Activated B cell treated with CpG ODN at 0.5 μM for 24 hours (primary cell): ENCODE results near the gene SH3GLB2. TPM values are rescaled to one million over a fixed set of nuclear protein-coding genes. Genes with fewer than 3 reads are reported as not detected.
"Not testable (repeated sequence)": the region's sequence is repeated elsewhere in the genome, so short reads cannot be mapped to it uniquely, and the experiment has no call there.

ENCODE experiments used
- ATAC-seq: fragments of 200-7000 bp; cut with Tn5 transposase; one replicate; pipeline ENCODE4 v1.10.0; 2021; ENCODE audit warnings: low read depth, mild to moderate bottlenecking, moderate library complexity
- CTCF ChIA-PET: fragments of 350-600 bp; sonication (Branson Sonifier 250); formaldehyde crosslinking; loops from one replicate; lab custom pipeline; 2021; ENCODE audit warnings: antibody characterized with exemption; lab: Charles Lee
- POLR2A ChIA-PET: fragments of 350-600 bp; sonication (Branson Sonifier 250); formaldehyde crosslinking; loops from one replicate; lab custom pipeline; 2021; ENCODE audit warnings: antibody characterized with exemption; lab: Charles Lee
- DNase-seq: peaks from one replicate; pipeline ENCODE4 v3.0.0; 2022
- H3K27ac Mint-ChIP-seq: one replicate; pipeline ENCODE4 v1.8.0; 2020; ENCODE audit warnings: mixed read lengths
- H3K27me3 Mint-ChIP-seq: one replicate; pipeline ENCODE4 v1.8.0; 2021; ENCODE audit warnings: mixed read lengths
- H3K36me3 Mint-ChIP-seq: one replicate; pipeline ENCODE4 v1.8.0; 2021; ENCODE audit warnings: low read depth, mixed read lengths
- H3K4me1 Mint-ChIP-seq: one replicate; pipeline ENCODE4 v1.8.0; 2021; ENCODE audit warnings: mixed read lengths
- H3K4me3 Mint-ChIP-seq: one replicate; pipeline ENCODE4 v1.8.0; 2020; ENCODE audit warnings: mild to moderate bottlenecking, mixed read lengths
- H3K9me3 Mint-ChIP-seq: one replicate; pipeline ENCODE4 v1.8.0; 2020; ENCODE audit warnings: mixed read lengths
- CTCF ChIP-seq: fragments of 200-600 bp; IDR thresholded peaks from one replicate; pipeline ENCODE4 v1.8.0; 2022; ENCODE audit warnings: antibody characterized with exemption, mild to moderate bottlenecking
- intact Hi-C: fragments of 100-400 bp; cut with micrococcal nuclease; formaldehyde crosslinking; loops from one replicate; pipeline ENCODE4 v1.15.1; 2024
- total RNA-seq: library from RNA; stranded (reverse); gene quantifications from 2 replicates; pipeline ENCODE4 v1.2.3, GENCODE V29; 2022

SH3GLB2 gene
- total RNA-seq, 1 donor from 2014 or later = 62.9 TPM

GRCh38 chr9:129036241-129036922 is 8.3 kb upstream of the SH3GLB2 start, which contains the start of gene MIGA2:
Gene MIGA2, plus strand, starts transcription at chr9:129036626. Its CDS starts 3,969 bp downstream, at chr9:129040595.
- intact Hi-C loops = no loop called here
- CTCF ChIA-PET = no interaction called here

GRCh38 chr9:129035838-129036237 is 7.7 kb upstream of the SH3GLB2 start:
- POLR2A ChIA-PET = interaction anchor here (0.6 to 2.2 kb wide), 10 partner anchors 8 to 206 kb away, joined by 3 to 13 read pairs (median 4); partner anchors contain the start of genes CRAT, DOLK, DOLPP1 and NUP188
- ATAC-seq = peak; percentile 2
- intact Hi-C loops, H3K27me3 Mint-ChIP-seq, H3K9me3 Mint-ChIP-seq, H3K36me3 Mint-ChIP-seq, DNase-seq, CTCF ChIA-PET: not testable (repeated sequence)
- Mint-ChIP-seq H3K4me1 (peaks cover 29% of the 10 kb centered on the region), H3K4me3 (peak overlapping the region; percentile 96), H3K27ac (peak overlapping the region; percentile 82)

More at GRCh38 chr9:129036241-129036922, 8.3 kb upstream of the SH3GLB2 start, which contains the start of gene MIGA2:
- Mint-ChIP-seq H3K9me3 (no peaks in the 10 kb centered on the region), H3K27ac (peak within 1 kb of the TSS; percentile 82), H3K4me3 (peak within 1 kb of the TSS; percentile 96), H3K4me1 (peaks cover 29% of the 10 kb centered on the region), H3K27me3 (no peaks in the 10 kb centered on the region), H3K36me3 (peaks cover 10% of the 10 kb centered on the region)
- TF ChIP-seq CTCF = no peak
- POLR2A ChIA-PET = interaction anchor here (0.6 to 2.2 kb wide), 10 partner anchors 9 to 207 kb away, joined by 3 to 13 read pairs (median 4); partner anchors contain the start of genes CRAT, DOLK, DOLPP1 and NUP188
- ATAC-seq (peak; percentile 99), DNase-seq (peak; percentile 89)

GRCh38 chr9:129033216-129033615 is 5.1 kb upstream of the SH3GLB2 start:
- POLR2A ChIA-PET = interaction anchor here (0.7 kb wide), 1 partner anchor 109 kb away, joined by 3 read pairs; no protein-coding TSS in a partner anchor
- intact Hi-C loops = no loop called here
- peaks cover 5% of the 10 kb centered on the region for H3K36me3 Mint-ChIP-seq
- DNase-seq = no peak
- peaks cover 26% of the 10 kb centered on the region for H3K4me1 Mint-ChIP-seq
- no peaks in the 10 kb centered on the region for H3K9me3 Mint-ChIP-seq
- TF ChIP-seq CTCF = no peak
- no peaks in the 10 kb centered on the region for H3K27me3 Mint-ChIP-seq
- no peak for ATAC-seq
- H3K27ac Mint-ChIP-seq = no peak overlapping the region
- CTCF ChIA-PET = no interaction called here
- no peak overlapping the region for H3K4me3 Mint-ChIP-seq

- Mint-ChIP-seq H3K9me3 (no peaks in the 10 kb centered on the region), H3K27me3 (no peaks in the 10 kb centered on the region), H3K36me3 (peaks cover 5% of the 10 kb centered on the region), H3K4me3 (no peak overlapping the region), H3K4me1 (peaks cover 20% of the 10 kb centered on the region), H3K27ac (no peak overlapping the region)
- intact Hi-C loops = no loop called here
- POLR2A ChIA-PET = interaction anchor here (0.7 kb wide), 1 partner anchor 74 kb away, joined by 9 read pairs; no protein-coding TSS in a partner anchor
- no peak for TF ChIP-seq CTCF
- CTCF ChIA-PET = no interaction called here
- ATAC-seq = no peak
- DNase-seq = no peak
These were observed 4.5 kb upstream of the SH3GLB2 start for GRCh38 chr9:129032541-129033159.

GRCh38 chr9:129031514-129031913 is 3.4 kb upstream of the SH3GLB2 start:
- intact Hi-C loops = no loop called here
- no peak overlapping the region for H3K27ac Mint-ChIP-seq
- no peak for TF ChIP-seq CTCF
- no peak for DNase-seq
- CTCF ChIA-PET = interaction anchor here (0.6 kb wide), 1 partner anchor 35 kb away, joined by 4 read pairs; no protein-coding TSS in a partner anchor
- peaks cover 18% of the 10 kb centered on the region for H3K4me1 Mint-ChIP-seq
- no peak overlapping the region for H3K4me3 Mint-ChIP-seq
- no peaks in the 10 kb centered on the region for H3K27me3 Mint-ChIP-seq
- no peak for ATAC-seq
- no peaks in the 10 kb centered on the region for H3K9me3 Mint-ChIP-seq
- H3K36me3 Mint-ChIP-seq = peaks cover under 1% of the 10 kb centered on the region
- POLR2A ChIA-PET = no interaction called here
